DMS153 treated with DMSO at 0.1 percent for 48 hours (cell line): ENCODE data around the gene PJVK.
"Not testable (repeated sequence)": the region's sequence is repeated elsewhere in the genome, so short reads cannot be mapped to it uniquely, and the experiment has no call there.

Experiments
- DNase-seq: peaks from one replicate; lab custom pipeline; 2025; ENCODE audit not compliant: unreplicated experiment; lab: John Stamatoyannopoulos, UW

Gene PJVK

DNA sequence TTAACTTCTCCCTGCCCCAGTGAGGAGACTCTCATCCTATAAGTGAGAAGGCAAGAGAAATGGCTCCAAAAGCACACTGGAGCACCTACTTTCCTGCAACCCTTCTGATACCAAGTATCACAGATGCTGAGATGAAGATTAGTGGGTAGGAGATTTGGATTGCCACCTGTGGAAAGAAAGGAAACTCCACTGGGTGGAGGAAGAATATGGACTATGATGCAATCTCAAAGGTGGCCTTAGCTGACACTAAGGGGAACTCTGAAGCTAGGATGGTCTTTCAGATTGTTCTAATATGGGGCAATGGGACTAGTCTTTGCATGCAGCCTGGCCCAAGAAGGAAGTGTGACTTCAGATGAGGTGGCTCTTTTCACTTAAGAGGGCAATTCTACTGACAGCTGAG lies 21.8 kb upstream of the PJVK start:
- no peak for DNase-seq

DNA sequence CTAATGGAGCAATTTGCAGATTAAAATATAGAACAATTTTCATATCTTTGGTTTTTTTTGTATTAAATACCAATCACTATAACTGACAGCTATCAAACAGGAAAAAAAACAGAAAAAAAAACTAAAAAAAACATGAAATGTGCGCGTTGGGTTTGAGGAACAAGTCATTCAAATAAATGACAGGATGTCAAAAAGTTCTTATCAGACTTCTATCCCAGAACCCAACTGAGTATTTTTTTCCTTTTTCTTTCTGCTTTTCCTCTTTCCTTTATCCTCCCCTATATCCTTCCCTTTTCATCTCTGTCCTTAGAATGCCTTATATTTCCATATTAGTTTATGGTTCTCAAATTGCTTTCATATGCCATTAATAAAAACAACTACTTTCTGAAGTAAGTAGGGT lies 14.5 kb upstream of the PJVK start:
- no peak for DNase-seq

DNA sequence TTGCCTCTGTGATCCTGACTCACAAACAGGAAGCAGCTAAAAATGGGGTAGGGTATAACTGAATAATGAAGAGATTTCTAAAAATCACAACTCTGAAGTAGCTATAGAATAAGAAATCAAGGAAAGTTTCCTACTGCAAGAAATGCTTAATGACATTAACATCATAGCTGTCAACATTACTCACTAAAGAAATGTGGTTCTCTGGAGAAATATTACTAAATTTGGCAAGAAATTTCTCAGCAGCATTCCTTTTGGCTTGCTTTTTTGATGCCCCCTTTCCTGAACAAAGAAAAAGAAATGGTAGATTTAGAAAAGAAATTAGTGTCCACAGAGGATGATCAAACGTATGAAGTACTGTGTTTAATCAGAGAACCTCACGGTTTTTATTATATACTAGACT lies 9.8 kb upstream of the PJVK start:
- no peak for DNase-seq

DNA sequence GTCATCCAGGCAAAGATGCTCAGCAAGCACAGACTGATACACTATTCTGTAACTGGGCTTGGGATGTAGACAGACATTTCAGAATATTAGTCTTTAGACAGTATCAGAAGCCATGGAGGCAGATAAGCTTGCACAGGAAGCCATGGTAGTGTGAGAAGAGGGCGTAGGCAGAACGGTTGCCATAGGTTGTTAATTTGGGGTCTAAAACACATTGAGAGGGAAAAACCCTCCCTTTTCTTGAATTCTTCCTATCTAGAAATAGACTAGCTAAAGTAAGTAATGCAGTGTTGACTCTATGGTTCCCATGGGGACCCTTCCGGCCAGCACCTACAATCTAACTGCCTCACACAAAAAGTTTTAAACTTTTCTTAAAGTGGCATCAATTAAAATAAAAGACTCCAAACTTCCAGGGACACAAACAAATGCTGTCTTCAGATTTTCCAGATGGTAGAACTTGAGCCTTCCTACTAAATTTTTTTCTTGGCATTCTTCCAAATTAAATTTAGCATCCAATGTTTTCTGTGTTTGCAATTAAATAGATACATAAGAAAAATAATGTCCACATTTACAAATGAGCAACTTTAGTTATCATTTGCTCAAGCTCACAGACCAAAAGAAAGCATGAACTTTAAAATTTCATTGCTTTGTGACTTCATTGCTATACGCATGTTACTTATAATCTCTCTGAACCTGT lies 2.1 kb upstream of the PJVK start:
- no peak for DNase-seq

DNA sequence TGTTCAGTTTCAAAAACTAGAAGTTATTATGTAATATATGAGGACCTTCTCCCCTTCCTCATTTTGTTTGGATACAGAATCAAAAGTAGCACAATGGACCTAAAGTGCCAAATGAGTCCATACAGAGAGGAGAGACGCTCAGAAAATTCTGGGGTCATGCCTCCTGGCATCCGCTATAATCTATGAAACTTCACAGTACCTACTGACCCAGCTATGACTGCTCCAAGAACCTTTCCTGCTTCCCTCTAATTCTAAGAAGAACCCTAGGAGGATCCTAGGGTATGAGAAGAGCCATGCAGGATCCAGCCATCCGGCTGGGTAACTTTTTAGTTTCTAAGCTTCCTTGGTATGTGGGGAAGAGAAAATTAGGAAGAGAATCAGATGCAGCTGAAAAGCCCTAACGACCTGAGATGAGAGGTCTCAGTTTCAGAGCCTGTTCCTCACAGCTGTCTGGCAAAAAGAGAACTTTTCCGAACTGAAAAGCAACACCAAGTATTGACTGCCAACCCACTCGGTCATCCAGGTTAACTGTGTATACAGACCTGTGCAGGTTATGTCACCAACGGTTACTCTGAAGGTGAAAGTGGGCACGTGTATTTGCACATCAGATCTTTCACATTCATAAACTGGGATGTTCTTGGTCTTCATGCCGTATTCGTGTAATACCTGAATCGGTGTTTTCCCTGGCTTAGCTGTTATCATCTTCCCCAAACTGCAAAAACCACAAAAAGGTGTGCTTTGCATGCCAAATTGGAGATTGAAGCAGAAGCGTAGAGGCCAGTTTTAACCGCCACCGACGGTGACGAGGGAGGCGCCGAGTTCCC lies 1.3 kb upstream of the PJVK start:
- no peak for DNase-seq

DNA sequence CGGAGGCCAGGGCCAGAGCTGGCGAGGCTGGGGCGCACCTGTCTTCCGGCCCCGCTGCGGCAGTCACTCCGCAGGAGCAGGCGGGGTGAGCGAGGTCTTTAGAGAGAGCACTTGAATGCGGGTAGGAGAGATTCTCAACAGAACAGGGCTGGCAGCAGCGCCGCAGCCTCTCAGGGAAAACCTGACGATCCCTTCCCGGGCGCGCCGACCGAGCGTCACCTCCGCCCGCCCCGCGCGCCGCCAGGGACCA lies 729 bp upstream of the PJVK start:
- DNase-seq, result peak; percentile 71

DNA sequence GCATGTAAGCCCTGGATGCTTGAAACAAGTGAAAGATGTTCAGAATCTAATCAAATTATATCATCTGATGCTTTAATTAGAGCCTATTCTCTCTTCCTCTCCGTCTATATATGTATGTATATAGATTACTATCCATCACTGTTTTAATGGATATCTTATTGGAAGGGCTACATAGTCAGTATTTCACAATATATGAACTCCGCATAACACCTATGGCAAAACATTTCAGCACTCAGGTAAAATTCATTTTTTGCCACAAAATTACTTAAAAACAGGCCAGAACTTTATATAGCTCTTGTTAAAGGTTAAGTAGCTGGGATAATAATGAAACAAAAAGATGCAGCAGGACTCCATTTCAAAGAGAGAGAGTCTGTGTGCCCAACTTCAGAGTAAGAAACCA lies 1.2 kb downstream of the PJVK start:
- DNase-seq, result no peak

DNA sequence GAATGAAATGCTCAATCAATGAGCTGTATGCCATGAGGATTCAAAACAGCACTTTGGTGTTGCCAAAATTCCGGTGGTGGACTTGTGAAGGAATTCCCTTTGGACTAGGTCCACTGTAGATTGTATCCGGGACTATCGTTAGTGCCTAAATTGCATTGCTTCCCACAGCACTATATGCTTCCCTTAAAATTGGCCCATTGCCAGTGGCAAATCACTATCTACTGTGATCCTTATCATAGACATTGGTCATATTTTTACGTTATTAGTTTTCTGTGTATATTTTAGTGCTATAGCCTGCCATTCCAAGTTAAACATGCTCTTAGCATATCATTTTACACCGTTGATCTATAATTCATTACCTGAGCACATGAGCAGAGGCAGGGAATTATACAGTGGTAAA lies 1.7 kb downstream of the PJVK start:
- no peak for DNase-seq

DNA sequence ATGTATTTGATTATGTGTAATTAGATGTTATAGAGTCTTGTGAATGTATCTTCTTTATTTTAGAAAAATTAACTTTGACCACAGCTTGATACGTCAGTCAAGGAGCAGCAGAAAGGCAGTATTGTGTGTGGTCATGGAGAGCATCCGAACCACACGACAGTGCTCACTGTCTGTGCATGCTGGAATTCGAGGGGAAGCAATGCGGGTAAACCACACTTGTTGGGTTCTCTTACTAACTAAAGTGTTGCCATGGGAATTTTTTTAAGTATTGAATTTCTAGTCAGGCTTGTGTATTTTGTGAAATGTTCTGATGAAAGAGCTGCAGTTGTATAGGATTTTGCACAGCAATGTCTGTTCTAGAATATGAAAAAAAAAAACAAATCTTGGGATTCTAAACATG lies 4.8 kb downstream of the PJVK start:
- DNase-seq, result no peak

DNA sequence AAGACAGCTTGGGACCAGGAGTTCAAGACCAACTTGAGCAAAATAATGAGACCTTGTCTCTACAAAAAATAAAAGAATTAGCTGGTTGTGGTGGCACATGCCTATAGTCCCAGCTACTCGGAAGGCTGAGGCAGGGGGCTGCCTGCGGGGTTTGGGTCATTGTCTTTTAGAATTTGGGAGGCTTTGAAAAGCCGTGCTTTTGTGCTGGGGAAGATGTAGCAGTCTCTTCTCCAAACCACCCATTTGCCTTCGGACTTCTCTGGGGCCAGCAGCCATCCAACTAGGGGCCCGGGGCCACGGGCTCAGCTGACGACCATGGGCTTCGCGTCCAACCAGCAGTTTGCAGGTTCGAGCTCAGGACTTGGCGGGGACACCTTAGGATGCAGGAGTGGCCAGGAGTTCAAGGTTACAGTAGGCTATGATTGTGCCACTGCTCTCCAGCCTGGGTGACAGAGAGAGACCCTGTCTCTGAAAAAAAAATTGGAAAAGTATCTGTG lies 6.3 kb downstream of the PJVK start:
- no peak for DNase-seq

DNA sequence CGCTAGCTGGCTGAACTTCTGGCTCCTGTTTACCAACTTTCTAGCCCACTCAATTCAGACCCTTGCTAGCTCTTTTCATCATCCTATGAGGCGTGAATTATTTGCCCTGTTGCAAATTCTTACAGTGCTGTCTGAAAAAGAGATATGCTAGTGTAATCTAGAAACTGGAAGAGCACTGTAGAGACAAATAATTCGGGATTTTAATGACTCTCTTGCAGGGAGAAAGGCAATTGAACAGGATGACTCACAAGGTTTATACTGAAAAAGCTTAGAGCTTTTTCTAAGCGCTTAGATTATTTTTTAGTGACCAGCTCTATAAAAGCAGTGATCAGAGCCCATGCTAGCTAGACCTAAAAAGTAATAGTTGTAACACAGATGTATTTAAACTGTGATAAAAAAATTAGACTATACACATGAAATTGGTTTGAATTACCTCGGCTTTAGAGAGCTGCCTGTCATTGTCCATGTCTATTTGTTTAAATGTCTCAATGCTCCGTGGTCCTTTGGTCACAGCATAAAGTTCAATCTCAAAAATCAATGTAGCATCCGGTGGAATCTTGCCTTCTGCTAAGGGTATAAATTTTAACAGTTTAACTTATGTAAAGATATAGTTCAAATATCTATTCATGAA lies 18.2 kb downstream of the PJVK start:
- DNase-seq, result no peak

DNA sequence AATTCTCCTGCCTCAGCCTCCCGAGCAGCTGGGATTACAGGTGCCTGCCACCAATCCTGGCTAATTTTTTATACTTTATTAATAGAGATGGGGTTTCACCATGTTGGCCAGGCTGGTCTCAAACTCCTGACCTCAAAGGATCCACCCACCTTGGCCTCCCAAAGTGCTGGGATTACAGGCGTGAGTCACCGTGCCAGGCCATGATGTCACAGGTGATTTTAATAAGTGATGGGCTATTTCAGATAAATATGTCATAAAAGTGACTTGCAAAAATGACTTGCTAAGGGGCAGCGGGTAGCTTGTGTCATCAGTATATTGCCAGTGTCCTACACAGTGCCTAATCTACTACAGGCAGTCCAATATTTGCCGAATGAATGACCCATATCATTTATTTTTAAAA lies 20.1 kb downstream of the PJVK start:
- not testable (repeated sequence) for DNase-seq

DNA sequence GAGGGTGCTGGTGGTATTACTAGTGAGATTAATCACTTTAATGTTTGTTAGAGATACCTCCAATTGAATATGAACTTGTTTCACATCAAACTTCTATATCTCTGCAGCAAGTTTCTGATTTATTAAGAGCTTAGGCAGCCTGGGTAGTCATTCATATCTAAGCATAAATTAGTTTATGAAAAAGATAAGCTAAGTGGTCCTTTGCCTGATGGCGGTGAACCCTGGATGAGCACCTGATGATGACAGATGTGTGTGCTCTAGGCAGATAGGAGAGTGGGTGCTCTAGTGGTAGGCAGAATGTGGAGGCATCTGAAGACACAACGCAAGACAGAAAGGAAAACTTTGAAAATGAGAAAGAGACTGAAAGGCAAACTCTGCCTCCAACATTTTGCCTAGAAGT lies 22.2 kb downstream of the PJVK start:
- DNase-seq, result no peak

DNA sequence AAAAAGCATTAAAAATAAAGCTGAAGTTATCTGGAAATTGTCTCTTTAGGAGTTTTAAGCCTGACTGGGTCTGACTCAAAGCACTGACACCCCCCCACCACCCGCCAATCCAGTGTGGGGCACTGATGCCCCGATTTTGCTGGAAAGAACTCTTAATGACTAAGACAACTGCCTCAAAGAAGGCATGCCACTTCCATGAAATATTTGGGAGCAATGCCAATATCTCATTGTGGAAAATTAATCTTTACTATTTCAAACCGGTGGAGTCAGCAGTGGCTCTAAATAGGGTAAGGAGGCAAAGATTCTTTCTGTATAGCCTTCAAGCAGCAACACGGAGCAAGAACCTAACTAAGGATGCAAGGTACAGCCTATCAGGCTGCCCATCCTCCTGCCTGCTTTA lies 22.8 kb downstream of the PJVK start:
- no peak for DNase-seq

DNA sequence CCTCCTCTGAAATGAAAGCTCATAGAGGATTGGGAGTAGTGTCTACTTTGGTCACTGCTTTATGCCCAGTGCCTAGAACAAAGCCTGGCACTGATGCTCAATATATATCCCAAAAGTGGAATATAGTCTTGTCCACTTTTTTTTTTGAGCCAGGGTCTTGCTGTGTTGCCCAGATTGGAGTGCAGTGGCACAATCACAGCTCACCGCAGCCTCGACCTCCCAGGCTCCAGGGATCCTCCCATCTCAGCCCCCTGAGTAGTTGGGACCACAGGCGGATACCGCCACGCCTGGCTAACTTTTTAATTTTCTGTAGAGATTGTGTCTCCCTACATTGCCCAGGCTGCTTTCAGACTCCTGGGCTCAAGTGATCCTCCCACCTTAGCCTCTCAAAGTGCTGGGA lies 23.4 kb downstream of the PJVK start:
- DNase-seq, result no peak

DNA sequence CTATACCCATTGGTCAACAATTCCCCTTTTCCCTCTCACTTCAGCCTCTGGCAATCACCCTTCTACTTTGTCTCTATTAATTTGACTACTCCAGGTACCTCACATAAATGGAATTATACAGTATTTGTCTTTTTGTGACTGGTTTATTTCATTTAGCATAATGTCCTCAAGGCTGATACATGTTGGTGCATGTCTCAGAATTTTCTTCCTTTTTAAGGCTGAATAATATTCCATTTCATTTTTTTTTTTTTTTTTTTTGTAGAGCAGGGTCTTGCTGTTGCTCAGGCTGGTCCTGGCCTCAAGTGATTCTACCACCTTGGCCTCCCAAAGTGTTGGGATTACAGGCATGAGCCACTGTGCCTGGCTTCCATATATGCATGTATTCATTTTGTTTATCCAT lies 25.3 kb downstream of the PJVK start:
- DNase-seq, result no peak

DNA sequence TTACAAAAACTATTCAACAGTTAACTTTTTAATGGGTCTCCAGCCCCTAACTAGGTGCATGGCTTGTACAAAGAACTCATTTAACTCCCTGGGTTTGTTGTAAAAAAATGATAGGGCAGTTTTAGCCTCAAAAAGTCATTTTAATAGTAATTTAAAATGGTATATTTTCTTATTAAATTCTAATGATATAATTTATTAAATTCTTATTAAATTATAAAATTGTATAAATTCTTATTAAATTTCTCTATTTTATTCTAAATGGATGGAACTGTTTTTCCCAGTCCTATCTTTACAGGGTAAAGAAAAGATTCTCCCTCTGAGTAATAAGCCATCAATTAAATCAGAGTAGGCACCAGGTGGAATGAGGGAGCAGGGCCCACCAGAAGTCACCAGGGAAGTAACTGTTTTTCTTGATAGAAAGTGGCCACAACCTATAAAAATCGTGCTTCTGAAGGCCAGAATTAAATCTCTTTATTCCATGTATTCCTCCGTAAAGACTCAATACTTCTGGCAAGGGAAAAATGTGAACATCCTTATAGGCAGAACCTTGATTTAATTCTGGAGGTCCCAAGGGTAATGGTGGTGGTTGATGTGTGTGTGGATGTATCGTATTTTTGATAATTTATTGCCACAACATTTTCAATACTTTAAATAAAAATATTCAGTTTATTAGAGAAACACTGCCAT lies 26.4 kb downstream of the PJVK start:
- DNase-seq, result no peak

DNA sequence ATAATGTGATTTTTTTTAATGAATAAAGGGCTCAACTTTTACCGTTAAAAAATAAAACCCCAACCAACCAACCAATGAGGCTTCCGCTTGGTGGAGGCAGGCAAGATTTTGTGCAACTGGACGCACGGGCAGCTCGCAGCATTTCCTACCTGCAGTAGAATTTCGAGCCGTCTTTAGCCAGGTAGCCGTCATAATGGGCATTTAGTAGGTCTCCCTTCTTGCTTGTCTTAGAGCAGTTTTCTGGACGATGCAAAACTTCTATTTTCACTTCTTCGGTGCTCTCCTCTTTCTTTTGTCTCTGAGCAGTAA lies 26.9 kb downstream of the PJVK start:
- no peak for DNase-seq

DNA sequence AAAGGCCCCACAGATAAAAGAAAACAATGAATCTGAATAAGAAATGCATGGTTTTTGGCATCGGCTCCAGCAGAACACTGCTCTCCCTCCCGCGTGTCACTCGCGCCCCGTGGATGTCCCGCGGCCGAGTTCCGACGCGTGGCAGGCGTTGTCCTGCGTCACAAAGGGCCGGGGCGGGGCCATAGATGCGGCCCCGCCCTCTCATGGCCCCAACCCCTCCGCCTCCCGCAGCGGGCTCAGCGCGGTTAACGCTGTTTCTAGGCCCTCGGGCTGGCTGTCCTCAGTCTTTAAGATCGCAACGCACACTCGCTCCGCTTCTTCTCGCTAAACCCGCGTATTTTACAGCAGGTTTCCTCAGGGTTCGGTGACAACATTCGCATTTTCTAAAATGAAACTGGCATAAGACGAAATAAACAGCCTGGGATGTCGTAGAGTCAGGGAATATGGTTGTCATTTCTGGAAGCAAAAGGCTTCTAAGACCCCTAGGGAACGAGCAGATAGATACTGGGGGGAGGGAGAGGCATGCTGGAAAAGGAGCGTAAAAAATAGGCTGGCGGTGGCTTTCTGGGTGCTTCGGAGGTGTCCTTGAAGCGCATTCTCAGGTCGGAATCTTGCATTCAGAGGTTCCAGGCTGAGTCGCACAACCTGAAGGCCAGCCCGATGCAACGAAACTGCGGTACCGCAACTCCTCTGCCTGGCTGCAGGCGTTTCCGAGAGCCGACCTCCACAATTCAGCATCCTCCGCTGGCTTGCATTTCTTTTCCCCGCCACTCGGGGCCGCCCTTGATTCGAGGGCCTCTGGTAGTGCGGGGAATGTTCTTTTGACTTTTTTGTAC lies 27.5 kb downstream of the PJVK start, which contains the start of gene FKBP7:
Gene FKBP7, minus strand, starts transcription at position 162 of the 836 bp plus-strand sequence. Its CDS starts 101 bp downstream, at position 61.
- peak; percentile 83 for DNase-seq

DNA sequence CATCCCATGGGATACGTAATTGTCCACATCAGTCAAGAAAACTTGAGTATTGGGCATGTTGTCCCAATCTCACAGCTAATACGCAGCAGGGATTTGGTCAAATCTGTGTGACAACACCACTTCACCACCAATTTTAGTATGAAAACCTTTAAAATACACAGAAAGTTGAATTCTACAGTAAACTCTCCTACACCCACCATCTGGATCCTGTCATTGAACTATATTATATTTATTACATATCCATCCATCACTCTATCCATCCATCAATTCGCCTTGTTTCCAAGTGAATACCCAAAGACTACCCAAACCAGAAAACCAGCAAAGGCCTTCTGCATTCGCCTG lies 28.1 kb downstream of the PJVK start:
- DNase-seq, result no peak

DNA sequence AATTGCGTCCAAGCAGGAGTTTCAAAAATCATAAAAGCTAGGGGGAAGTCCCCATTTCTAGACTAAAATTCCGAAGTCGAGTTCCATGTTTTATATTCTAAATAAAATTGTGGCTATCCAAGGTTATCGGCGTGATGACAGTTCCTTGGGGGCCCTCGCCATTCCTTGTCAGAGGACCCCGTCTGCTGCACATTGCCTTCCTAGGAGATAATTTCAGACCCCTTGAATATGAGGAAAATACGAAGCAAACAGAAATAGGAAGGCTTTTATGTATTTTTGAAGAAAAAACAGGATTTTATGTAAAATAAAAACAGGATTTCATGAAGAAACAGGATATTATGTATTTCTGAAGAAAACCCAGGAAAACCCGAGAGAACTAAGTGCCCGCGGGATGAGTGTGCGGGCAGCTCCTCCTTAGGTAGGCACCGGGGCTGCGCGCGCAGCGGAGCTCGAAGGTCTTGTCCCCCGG lies 28.6 kb downstream of the PJVK start:
- no peak for DNase-seq
